HEK293T (cell line): ENCODE data around the gene GPD2.

ENCODE experiments used
- ARNT ChIP-seq: fragments of 450-650 bp; IDR thresholded peaks from 2 replicates; pipeline ENCODE4 v1.6.1; 2017; ENCODE audit warnings: mild to moderate bottlenecking
- BHLHE40 ChIP-seq: fragments of 450-650 bp; IDR thresholded peaks from 2 replicates; pipeline ENCODE4 v1.6.1; 2016; ENCODE audit warnings: mild to moderate bottlenecking, moderate library complexity, borderline replicate concordance
- CTBP1 ChIP-seq: fragments of 450-650 bp; IDR thresholded peaks from 2 replicates; pipeline ENCODE4 v1.6.1; 2016; ENCODE audit warnings: borderline replicate concordance
- ELF4 ChIP-seq: fragments of 450-650 bp; IDR thresholded peaks from 2 replicates; pipeline ENCODE4 v1.6.1; 2017; ENCODE audit warnings: antibody characterized with exemption
- FOXA1 ChIP-seq: fragments of 450-650 bp; IDR thresholded peaks from 2 replicates; pipeline ENCODE4 v1.6.1; 2016; ENCODE audit warnings: mild to moderate bottlenecking
- FOXK2 ChIP-seq: fragments of 450-650 bp; IDR thresholded peaks from 2 replicates; pipeline ENCODE4 v1.6.1; 2016; ENCODE audit warnings: mild to moderate bottlenecking
- FOXM1 ChIP-seq: fragments of 450-650 bp; IDR thresholded peaks from 2 replicates; pipeline ENCODE4 v1.6.1; 2017; ENCODE audit warnings: mild to moderate bottlenecking, borderline replicate concordance
- HDGF ChIP-seq: fragments of 450-650 bp; IDR thresholded peaks from 2 replicates; pipeline ENCODE4 v1.6.1; 2017; ENCODE audit warnings: antibody characterized with exemption, borderline replicate concordance
- L3MBTL2 ChIP-seq: fragments of 450-650 bp; conservative IDR thresholded peaks from 2 replicates; pipeline ENCODE4 v1.6.1; 2016; ENCODE audit warnings: mild to moderate bottlenecking
- LEF1 ChIP-seq: fragments of 450-650 bp; IDR thresholded peaks from 2 replicates; pipeline ENCODE4 v1.6.1; 2017; ENCODE audit warnings: mild to moderate bottlenecking, borderline replicate concordance
- PKNOX1 ChIP-seq: fragments of 450-650 bp; IDR thresholded peaks from 2 replicates; pipeline ENCODE4 v1.6.1; 2016
- SP1 ChIP-seq: fragments of 450-650 bp; IDR thresholded peaks from 2 replicates; pipeline ENCODE4 v1.6.1; 2017
- TARDBP ChIP-seq: fragments of 450-650 bp; IDR thresholded peaks from 2 replicates; pipeline ENCODE4 v1.6.1; 2016
- ZNF384 ChIP-seq: fragments of 450-650 bp; IDR thresholded peaks from 2 replicates; pipeline ENCODE4 v1.6.1; 2016

- TF ChIP-seq SP1 (no peak), LEF1 (no peak), ARNT (no peak), BHLHE40 (no peak), FOXM1 (no peak), FOXK2 (no peak), ELF4 (no peak), PKNOX1 (no peak), FOXA1 (no peak), ZNF384 (no peak), L3MBTL2 (no peak), TARDBP (no peak), CTBP1 (no peak), HDGF (no peak)
Observed at GRCh38 chr2:156457523-156458517, 21.6 kb downstream of the GPD2 start.
